Spleen (tissue), 11 donors: ENCODE measurements around the gene GRM2. TPM values are rescaled to one million over a fixed set of nuclear protein-coding genes. Genes with fewer than 3 reads are reported as not detected.

ENCODE experiments used
- DNase-seq: peaks from one replicate; pipeline ENCODE4 v3.0.0-alpha.2; 2020
- H3K27ac ChIP-seq, 8 donors: fragments of 200-600 bp; sonication (generic) in 7 of 8; 1 replicate in 4 of 8; 2 replicates in 4 of 8; pipeline versions ENCODE4 v1.5.0 to v1.8.0; 2016 to 2021; ENCODE audit warnings: inconsistent platforms in 4 of 8, mild to moderate bottlenecking in 4 of 8, moderate library complexity in 1 of 8
- H3K27me3 ChIP-seq, 7 donors: fragments of 200-600 bp; sonication (generic) in 6 of 7; replicated peaks in 1 of 7; 1 replicate in 4 of 7; 2 replicates in 3 of 7; pipeline versions ENCODE4 v1.5.0 to v1.8.0; 2016 to 2021; ENCODE audit warnings: inconsistent platforms in 3 of 7, mild to moderate bottlenecking in 1 of 7
- H3K36me3 ChIP-seq, 6 donors: fragments of 200-600 bp; sonication (generic) in 5 of 6; 1 replicate in 4 of 6; 2 replicates in 2 of 6; pipeline versions ENCODE4 v1.5.0 to v1.8.0; 2016 to 2021; ENCODE audit warnings: inconsistent platforms in 2 of 6
- H3K4me1 ChIP-seq, 6 donors: fragments of 200-600 bp; sonication (generic) in 5 of 6; 1 replicate in 3 of 6; 2 replicates in 3 of 6; pipeline versions ENCODE4 v1.5.0 to v1.8.0; 2016 to 2021; ENCODE audit warnings: inconsistent platforms in 3 of 6
- H3K4me3 ChIP-seq, 8 donors: fragments of 200-600 bp; sonication (generic) in 7 of 8; 1 replicate in 4 of 8; 2 replicates in 4 of 8; pipeline versions ENCODE4 v1.5.0 to v1.8.0; 2016 to 2021; ENCODE audit warnings: inconsistent platforms in 4 of 8, mild to moderate bottlenecking in 4 of 8, moderate library complexity in 2 of 8
- H3K9me3 ChIP-seq, 8 donors: fragments of 200-600 bp; sonication (generic) in 7 of 8; 1 replicate in 4 of 8; 2 replicates in 4 of 8; pipeline versions ENCODE4 v1.5.0 to v1.8.0; 2016 to 2021; ENCODE audit warnings: inconsistent platforms in 4 of 8
- POLR2A ChIP-seq, 3 donors: fragments of 450-650 bp; IDR thresholded peaks; one replicate each; pipeline ENCODE4 v1.5.1; 2017; ENCODE audit warnings: antibody characterized with exemption in 3 of 3, mild to moderate bottlenecking in 1 of 3
- POLR2AphosphoS5 ChIP-seq, 3 donors: sonication (generic); formaldehyde crosslinking; IDR thresholded peaks; one replicate each; pipeline ENCODE4 v1.5.1; 2017; ENCODE audit warnings: antibody characterized with exemption in 3 of 3
- WGBS, 5 donors: extraction: QIAGEN DNeasy Blood & Tissue Kit in 3 of 5; methylation state at CpG; one replicate each; pipeline versions ENCODE4 v1.1.5 to v1.1.7; 2013 to 2018; 5-methylcytosine and 5-hydroxymethylcytosine counted together
- intact Hi-C: fragments of 100-400 bp; cut with DNase I; formaldehyde crosslinking; loops from one replicate; pipeline ENCODE4 v1.15.0; 2023; ENCODE audit warnings: low total_unique reads
- polyA plus RNA-seq, 3 donors: library from polyadenylated mRNA; stranded (reverse); fragments of 200-250 nt; gene quantifications; one replicate each; pipeline ENCODE4 v1.2.1, GENCODE V29; 2013
- total RNA-seq, 7 donors: library from RNA; depleted of rRNA in 3 of 7; stranded (reverse); fragments of >200 nt in 3 of 7; fragmentation: NEBNext Ultra II Directional in 4 of 7; extraction: Animal tissue kit (Norgen Biotek cat#: 25700) in 4 of 7; gene quantifications; one replicate each; pipeline versions ENCODE4 v1.1.0 to v1.2.1, GENCODE V29; 2016 to 2021
- TF ChIP-seq, protein P1 (sequence below), 11 experiments: fragments of 200-600 bp in 7 of 11; fragments of 450-650 bp in 4 of 11; sonication (generic) in 4 of 11; IDR thresholded peaks in 8 of 11; conservative IDR thresholded peaks in 3 of 11; 1 replicate in 7 of 11; 2 replicates in 4 of 11; pipeline versions ENCODE4 v1.4.0 to v1.8.0; 2016 to 2021; ENCODE audit warnings: antibody characterized with exemption in 11 of 11, inconsistent platforms in 4 of 11, mild to moderate bottlenecking in 1 of 11
- donor health status: healthy with polysubstance abuse.
- donor health status: DM: no; HTN: no; CAD: no; lungs with moderate emphysema.
- donor health status: DM: no; HTN: no; CAD: no.
- donor health status: Bipolar disorder and iron deficiency.
- donor health status: healthy.
- donor health status: DM: no; HTN: no; CAD: no.
- donor health status: DM: yes; HTN: yes; CAD: no.

Gene GRM2
- total and polyA plus RNA-seq, 10 donors = 0.17 to 2.7 (median 1.4) TPM

DNA sequence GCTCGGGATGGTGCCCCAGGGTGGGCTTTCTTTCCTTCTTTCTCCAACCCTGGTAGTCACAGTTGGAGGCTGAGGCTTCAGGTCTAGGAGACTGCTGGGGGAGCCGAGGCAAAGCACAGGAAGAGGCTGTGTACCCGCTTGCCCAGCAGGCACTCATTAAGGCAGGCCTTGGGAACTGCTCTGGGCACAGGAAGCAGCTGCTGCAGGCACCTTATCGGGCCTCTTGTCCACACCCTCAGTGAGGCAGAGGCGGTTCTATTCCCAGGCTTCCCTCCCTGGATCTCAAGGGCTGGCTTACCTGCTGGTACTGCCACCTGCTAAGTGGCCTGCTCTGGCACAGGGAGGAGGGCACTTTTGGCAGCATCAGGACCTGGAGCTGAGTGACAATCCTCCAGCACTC, 15.8 kb upstream of the GRM2 start:
- H3K27ac ChIP-seq = peak overlapping the region in 7 of 8 donors; percentile 4 to 76 (median 51)
- no peaks in the 10 kb centered on the region for H3K27me3 ChIP-seq
- peaks cover 10 to 92% (median 53%) of the 10 kb centered on the region in 6 donors for H3K4me1 ChIP-seq
- H3K36me3 ChIP-seq = peaks cover 4 to 97% (median 53%) of the 10 kb centered on the region in 6 donors
- WGBS, 5 donors = 38 to 65% (median 56%) methylated on average over 4 to 5 of the region's 5 CpGs
- no peak overlapping the region for H3K4me3 ChIP-seq
- no peaks in the 10 kb centered on the region for H3K9me3 ChIP-seq
- TF ChIP-seq POLR2AphosphoS5 (IDR thresholded peaks at IDR 0.05) = peak; percentile 57 to 77 (median 62)
- TF ChIP-seq, protein P1, sequence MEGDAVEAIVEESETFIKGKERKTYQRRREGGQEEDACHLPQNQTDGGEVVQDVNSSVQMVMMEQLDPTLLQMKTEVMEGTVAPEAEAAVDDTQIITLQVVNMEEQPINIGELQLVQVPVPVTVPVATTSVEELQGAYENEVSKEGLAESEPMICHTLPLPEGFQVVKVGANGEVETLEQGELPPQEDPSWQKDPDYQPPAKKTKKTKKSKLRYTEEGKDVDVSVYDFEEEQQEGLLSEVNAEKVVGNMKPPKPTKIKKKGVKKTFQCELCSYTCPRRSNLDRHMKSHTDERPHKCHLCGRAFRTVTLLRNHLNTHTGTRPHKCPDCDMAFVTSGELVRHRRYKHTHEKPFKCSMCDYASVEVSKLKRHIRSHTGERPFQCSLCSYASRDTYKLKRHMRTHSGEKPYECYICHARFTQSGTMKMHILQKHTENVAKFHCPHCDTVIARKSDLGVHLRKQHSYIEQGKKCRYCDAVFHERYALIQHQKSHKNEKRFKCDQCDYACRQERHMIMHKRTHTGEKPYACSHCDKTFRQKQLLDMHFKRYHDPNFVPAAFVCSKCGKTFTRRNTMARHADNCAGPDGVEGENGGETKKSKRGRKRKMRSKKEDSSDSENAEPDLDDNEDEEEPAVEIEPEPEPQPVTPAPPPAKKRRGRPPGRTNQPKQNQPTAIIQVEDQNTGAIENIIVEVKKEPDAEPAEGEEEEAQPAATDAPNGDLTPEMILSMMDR (IDR thresholded peaks at IDR 0.05 in 8 of 11, conservative IDR thresholded peaks at IDR 0.05 in 3 of 11) = no peak
- intact Hi-C loops = no loop called here
- DNase-seq = no peak

DNA sequence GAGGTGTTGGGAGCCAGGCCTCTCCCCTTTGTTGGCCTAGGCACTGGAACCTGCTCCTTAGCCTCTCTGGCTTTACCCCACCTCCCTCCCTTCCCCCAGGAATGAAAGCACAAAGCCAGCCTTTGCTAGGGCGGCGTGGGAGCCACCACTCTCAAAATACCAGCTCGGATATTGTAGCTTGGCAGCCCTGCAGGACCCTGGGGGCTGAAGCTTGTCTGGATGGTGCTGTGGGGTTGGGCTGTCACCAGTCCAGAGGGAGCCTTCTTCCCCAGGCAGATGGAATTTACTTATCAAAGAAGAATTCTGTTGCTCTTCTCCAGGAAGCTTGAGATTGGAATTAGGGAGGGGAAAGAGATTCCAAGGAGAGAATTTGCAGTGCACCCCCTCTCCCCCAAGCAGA, 14.9 kb upstream of the GRM2 start:
- peak overlapping the region in 3 of 8 donors; percentile 44 to 76 (median 72) for H3K27ac ChIP-seq
- no peaks in the 10 kb centered on the region for H3K9me3 ChIP-seq
- no peaks in the 10 kb centered on the region for H3K27me3 ChIP-seq
- no peak for DNase-seq
- TF ChIP-seq, protein P1 (IDR thresholded peaks at IDR 0.05 in 8 of 11, conservative IDR thresholded peaks at IDR 0.05 in 3 of 11) = no peak
- TF ChIP-seq POLR2A (IDR thresholded peaks at IDR 0.05) = no peak
- TF ChIP-seq POLR2AphosphoS5 (IDR thresholded peaks at IDR 0.05) = no peak
- WGBS, 5 donors = 79 to 100% (median 93%) methylated on average over 3 of the region's 3 CpGs
- peaks cover 3 to 91% (median 47%) of the 10 kb centered on the region in 6 donors for H3K4me1 ChIP-seq
- peaks cover 4 to 100% (median 59%) of the 10 kb centered on the region in 6 donors for H3K36me3 ChIP-seq
- intact Hi-C loops = no loop called here
- no peak overlapping the region for H3K4me3 ChIP-seq

DNA sequence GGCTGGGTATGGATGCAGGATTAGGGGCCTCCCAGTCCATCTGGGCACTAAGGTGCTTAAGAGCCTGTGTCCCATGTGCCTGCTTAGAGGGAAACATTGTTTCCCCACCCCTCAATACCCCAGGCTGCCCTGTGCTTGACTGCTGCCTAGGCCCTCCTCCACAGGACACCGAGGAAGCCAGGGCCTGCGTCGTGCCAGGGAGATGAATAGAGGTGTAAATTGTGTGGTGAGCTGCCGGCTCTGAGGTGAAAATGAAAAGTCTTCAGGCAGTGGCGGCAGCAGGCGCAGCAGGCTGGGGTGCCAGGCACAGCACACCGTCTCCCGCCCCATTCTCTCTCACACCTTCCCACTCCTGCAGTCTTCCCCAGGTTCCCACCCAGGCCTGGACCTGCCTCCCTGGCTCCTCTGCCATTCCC, 13.9 kb upstream of the GRM2 start:
- WGBS, 5 donors = 86 to 95% (median 92%) methylated on average over 8 of the region's 8 CpGs
- Histone ChIP-seq H3K9me3 (no peaks in the 10 kb centered on the region), H3K4me1 (peaks cover 0 to 81% (median 36%) of the 10 kb centered on the region in 6 donors), H3K4me3 (no peak overlapping the region), H3K36me3 (peaks cover 4 to 100% (median 69%) of the 10 kb centered on the region in 6 donors), H3K27me3 (no peaks in the 10 kb centered on the region), H3K27ac (peak overlapping the region in 1 of 8 donors; percentile 7)
- TF ChIP-seq, protein P1 (IDR thresholded peaks at IDR 0.05 in 8 of 11, conservative IDR thresholded peaks at IDR 0.05 in 3 of 11) = no peak
- TF ChIP-seq POLR2A (IDR thresholded peaks at IDR 0.05) = no peak
- no peak for DNase-seq
- intact Hi-C loops = no loop called here

DNA sequence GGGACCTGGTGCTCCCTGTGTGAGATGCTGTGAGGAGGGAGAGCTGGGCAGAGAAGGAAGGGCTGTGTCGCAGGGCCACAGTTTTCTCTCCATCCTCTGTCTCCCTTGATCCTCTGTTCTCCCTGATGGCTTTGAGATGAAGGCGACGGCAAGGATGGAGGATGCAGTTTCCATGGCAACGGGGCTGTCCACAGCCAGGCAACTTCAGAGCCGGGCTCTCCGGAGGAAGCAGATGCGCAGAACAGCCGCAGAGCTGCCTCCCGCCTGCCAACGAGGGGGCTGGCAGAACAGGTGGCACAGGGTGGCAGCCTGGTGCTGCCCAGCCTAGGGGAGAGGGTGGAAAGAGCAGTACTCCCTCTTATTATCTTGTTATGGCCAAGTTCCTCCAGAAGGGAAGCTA, 9.9 kb upstream of the GRM2 start:
- no peaks in the 10 kb centered on the region for H3K27me3 ChIP-seq
- peaks cover 0 to 65% (median 22%) of the 10 kb centered on the region in 6 donors for H3K4me1 ChIP-seq
- TF ChIP-seq, protein P1 (IDR thresholded peaks at IDR 0.05 in 8 of 11, conservative IDR thresholded peaks at IDR 0.05 in 3 of 11) = no peak
- TF ChIP-seq POLR2A (IDR thresholded peaks at IDR 0.05) (no peak), POLR2AphosphoS5 (IDR thresholded peaks at IDR 0.05) (no peak)
- H3K9me3 ChIP-seq = no peaks in the 10 kb centered on the region
- intact Hi-C loops = no loop called here
- peaks cover 4 to 100% (median 78%) of the 10 kb centered on the region in 6 donors for H3K36me3 ChIP-seq
- no peak for DNase-seq
- no peak overlapping the region for H3K27ac ChIP-seq
- H3K4me3 ChIP-seq = no peak overlapping the region
- WGBS, 5 donors = 92 to 100% (median 93%) methylated on average over 8 to 10 of the region's 10 CpGs
